IMR-90 (cell line): Measurements from ENCODE around the gene ZNF48. TPM values are rescaled to one million over a fixed set of nuclear protein-coding genes. Genes with fewer than 3 reads are reported as not detected.

ENCODE experiments used
- ATAC-seq: fragments of 200-7000 bp; cut with Tn5 transposase; 2 replicates; pipeline ENCODE4 v1.9.1; 2020; ENCODE audit warnings: low read depth, mild to moderate bottlenecking, moderate library complexity
- BruUV-seq: library from RNA; stranded (reverse); fragments of 400-500 nt; replicated peaks from 2 replicates; lab custom pipeline; 2021; lab: Mats Ljungman, UMichigan
- CTCF ChIA-PET: fragments of 300-600 bp; formaldehyde crosslinking; extraction: SDS; loops from one replicate; lab custom pipeline; 2021; ENCODE audit warnings: antibody characterized with exemption; lab: Yijun Ruan, JAX
- POLR2A ChIA-PET: fragments of 300-600 bp; sonication (Branson Sonifier 250); formaldehyde crosslinking; loops from one replicate; lab custom pipeline; 2022; ENCODE audit warnings: antibody characterized with exemption; ENCODE audit not compliant: unreplicated experiment; lab: Charles Lee
- DNase-seq: peaks from one replicate; pipeline ENCODE4 v3.0.0; 2013
- H2AFZ ChIP-seq: replicated peaks from 2 replicates; pipeline ENCODE3; 2013; ENCODE audit warnings: low read length, mild to moderate bottlenecking; ENCODE audit not compliant: poor library complexity
- H2AK5ac ChIP-seq: 2 replicates; pipeline ENCODE4 v1.6.1; 2013; ENCODE audit warnings: low read depth, low read length, inconsistent platforms
- H2AK9ac ChIP-seq: replicated peaks from 2 replicates; pipeline ENCODE3; 2013; ENCODE audit warnings: mild to moderate bottlenecking, low read depth, low read length, moderate library complexity; ENCODE audit not compliant: poor library complexity
- H2BK120ac ChIP-seq: 2 replicates; pipeline ENCODE4 v1.6.1; 2013; ENCODE audit warnings: low read depth, low read length, inconsistent platforms
- H2BK15ac ChIP-seq: 3 replicates; pipeline ENCODE4 v1.6.1; 2013; ENCODE audit warnings: low read depth, low read length, inconsistent platforms
- H2BK20ac ChIP-seq: 2 replicates; pipeline ENCODE4 v1.6.1; 2013; ENCODE audit warnings: low read depth, mild to moderate bottlenecking, inconsistent platforms, low read length, moderate library complexity
- H2BK5ac ChIP-seq: 2 replicates; pipeline ENCODE4 v1.6.1; 2013; ENCODE audit warnings: mild to moderate bottlenecking, low read depth, low read length, inconsistent platforms; ENCODE audit not compliant: poor library complexity, severe bottlenecking
- H3K14ac ChIP-seq: replicated peaks from 2 replicates; pipeline ENCODE4 v1.6.1; 2013; ENCODE audit warnings: low read depth, low read length, inconsistent platforms
- H3K18ac ChIP-seq: 2 replicates; pipeline ENCODE4 v1.6.1; 2013; ENCODE audit warnings: low read depth, low read length, control low read depth
- H3K23ac ChIP-seq: 2 replicates; pipeline ENCODE4 v1.6.1; 2013; ENCODE audit warnings: low read depth, low read length, inconsistent platforms
- H3K27ac ChIP-seq: 2 replicates; pipeline ENCODE4 v1.5.1; 2013; ENCODE audit warnings: mild to moderate bottlenecking, control low read depth, low read length; ENCODE audit not compliant: insufficient read depth
- H3K27me3 ChIP-seq: 2 replicates; pipeline ENCODE4 v1.6.1; 2013; ENCODE audit warnings: low read length; ENCODE audit not compliant: control insufficient read depth, insufficient read depth
- H3K36me3 ChIP-seq: 2 replicates; pipeline ENCODE4 v1.6.1; 2013; ENCODE audit warnings: low read length, mixed read lengths; ENCODE audit not compliant: control insufficient read depth, insufficient read depth
- H3K4ac ChIP-seq: 2 replicates; pipeline ENCODE4 v1.6.1; 2013; ENCODE audit warnings: low read depth, low read length, inconsistent platforms
- H3K4me1 ChIP-seq: 2 replicates; pipeline ENCODE4 v1.6.1; 2013; ENCODE audit warnings: low read length, mixed read lengths; ENCODE audit not compliant: control insufficient read depth, insufficient read depth
- H3K4me2 ChIP-seq: 2 replicates; pipeline ENCODE4 v1.6.1; 2013; ENCODE audit warnings: low read depth, mild to moderate bottlenecking, control low read depth, low read length, moderate library complexity
- H3K4me3 ChIP-seq: 2 replicates; pipeline ENCODE4 v1.5.1; 2013; ENCODE audit warnings: low read depth, mild to moderate bottlenecking, control low read depth, low read length, moderate library complexity; ENCODE audit not compliant: insufficient read depth
- H3K56ac ChIP-seq: 2 replicates; pipeline ENCODE4 v1.6.1; 2013; ENCODE audit warnings: low read length, inconsistent platforms; ENCODE audit not compliant: insufficient read depth; ENCODE audit errors: extremely low read depth
- H3K79me1 ChIP-seq, 2 experiments: 2 replicates each; pipeline ENCODE4 v1.6.1; 2013; ENCODE audit warnings: low read length in 2 of 2, inconsistent platforms in 1 of 2, low read depth in 1 of 2
- H3K9ac ChIP-seq: 2 replicates; pipeline ENCODE4 v1.6.1; 2013; ENCODE audit warnings: low read depth, low read length, control low read depth
- H3K9me1 ChIP-seq: 2 replicates; pipeline ENCODE4 v1.6.1; 2013; ENCODE audit warnings: low read length, inconsistent platforms; ENCODE audit not compliant: insufficient read depth
- H3K9me3 ChIP-seq: 2 replicates; pipeline ENCODE4 v1.6.1; 2013; ENCODE audit warnings: low read length; ENCODE audit not compliant: control insufficient read depth, insufficient read depth
- H4K20me1 ChIP-seq: 2 replicates; pipeline ENCODE4 v1.6.1; 2013; ENCODE audit warnings: low read length, inconsistent platforms; ENCODE audit not compliant: insufficient read depth
- H4K5ac ChIP-seq: 2 replicates; pipeline ENCODE4 v1.6.1; 2013; ENCODE audit warnings: mild to moderate bottlenecking, low read depth, low read length, control low read depth
- H4K8ac ChIP-seq, 2 experiments: 2 replicates each; pipeline ENCODE4 v1.6.1; 2013; ENCODE audit warnings: low read depth in 2 of 2, low read length in 2 of 2, control low read depth in 1 of 2, inconsistent platforms in 1 of 2
- H4K91ac ChIP-seq: 2 replicates; pipeline ENCODE4 v1.6.1; 2013; ENCODE audit warnings: low read depth, low read length, inconsistent platforms; ENCODE audit not compliant: insufficient read depth
- BHLHE40 ChIP-seq: fragments of 150-350 bp; IDR thresholded peaks from 2 replicates; pipeline ENCODE4 v1.6.1; 2016; ENCODE audit warnings: mild to moderate bottlenecking, low read depth, low read length
- CEBPB ChIP-seq: IDR thresholded peaks from 2 replicates; pipeline ENCODE4 v1.6.1; 2012; ENCODE audit warnings: low read depth, low read length, improper control_type of control experiment
- CHD1 ChIP-seq: IDR thresholded peaks from 2 replicates; pipeline ENCODE4 v1.6.1; 2012; ENCODE audit warnings: low read depth, low read length, improper control_type of control experiment
- CTCF ChIP-seq: conservative IDR thresholded peaks from 2 replicates; pipeline ENCODE4 v1.5.1; 2012; ENCODE audit warnings: mild to moderate bottlenecking, low read depth, low read length, improper control_type of control experiment
- ELK1 ChIP-seq: fragments of 150-350 bp; IDR thresholded peaks from 2 replicates; pipeline ENCODE4 v1.6.1; 2016; ENCODE audit warnings: low read depth, mild to moderate bottlenecking, low read length, moderate library complexity, borderline replicate concordance
- FOS ChIP-seq: fragments of 150-350 bp; IDR thresholded peaks from 2 replicates; pipeline ENCODE4 v1.6.1; 2016; ENCODE audit warnings: low read depth, low read length
- MAFK ChIP-seq: IDR thresholded peaks from 2 replicates; pipeline ENCODE4 v1.6.1; 2012; ENCODE audit warnings: low read depth, low read length, improper control_type of control experiment
- MAZ ChIP-seq: IDR thresholded peaks from 2 replicates; pipeline ENCODE4 v1.6.1; 2012; ENCODE audit warnings: low read depth, mild to moderate bottlenecking, low read length, improper control_type of control experiment, moderate library complexity, borderline replicate concordance
- MXI1 ChIP-seq: IDR thresholded peaks from 2 replicates; pipeline ENCODE4 v1.6.1; 2012; ENCODE audit warnings: low read depth, mild to moderate bottlenecking, low read length, moderate library complexity, borderline replicate concordance
- POLR2A ChIP-seq: IDR thresholded peaks from 2 replicates; pipeline ENCODE4 v1.6.1; 2012; ENCODE audit warnings: mild to moderate bottlenecking, low read depth, low read length
- RAD21 ChIP-seq: IDR thresholded peaks from 2 replicates; pipeline ENCODE4 v1.6.1; 2012; ENCODE audit warnings: low read length, improper control_type of control experiment
- RCOR1 ChIP-seq: IDR thresholded peaks from 2 replicates; pipeline ENCODE4 v1.6.1; 2012; ENCODE audit warnings: mild to moderate bottlenecking, low read length, improper control_type of control experiment; ENCODE audit not compliant: insufficient replicate concordance
- SMC3 ChIP-seq: fragments of 150-350 bp; IDR thresholded peaks from 2 replicates; pipeline ENCODE4 v1.6.1; 2016; ENCODE audit warnings: low read depth, mild to moderate bottlenecking, antibody characterized with exemption, low read length, moderate library complexity
- WGBS, 2 experiments: methylation state at CpG; one replicate each; pipeline versions ENCODE4 v1.1.5 to v1.1.7; 2013; ENCODE audit warnings: missing lambda C conversion rate in 2 of 2; ENCODE audit not compliant: insufficient read length in 1 of 2; ENCODE audit errors: extremely low coverage in 2 of 2; 5-methylcytosine and 5-hydroxymethylcytosine counted together
- dilution Hi-C: fragments of 300-500 bp; cut with HindIII; formaldehyde crosslinking; loops from one replicate; pipeline ENCODE4 v1.14.3; 2018; ENCODE audit warnings: low sequenced_read_pairs; ENCODE audit not compliant: unreplicated experiment
- in situ Hi-C: fragments of 300-500 bp; cut with MboI; formaldehyde crosslinking; loops from 3 replicates; pipeline ENCODE4 v1.14.3; 2019; ENCODE audit warnings: low sequenced_read_pairs, inconsistent platforms, mixed read lengths
- intact Hi-C: fragments of 100-400 bp; cut with micrococcal nuclease; formaldehyde crosslinking; loops from 2 replicates; pipeline ENCODE4 v1.10.0; 2022
- polyA plus RNA-seq, 3 experiments: library from polyadenylated mRNA; depleted of rRNA; stranded (reverse); fragments of >200 nt; gene quantifications; 2 replicates each; pipeline ENCODE4 v1.2.3, GENCODE V29; 2012; ENCODE audit warnings: low replicate concordance in 1 of 3
- total RNA-seq: library from RNA; depleted of rRNA; stranded (reverse); fragments of >200 nt; gene quantifications from 2 replicates; pipeline ENCODE4 v1.2.3, GENCODE V29; 2012
- TF ChIP-seq, protein P1 (sequence below): fragments of 150-350 bp; IDR thresholded peaks from 2 replicates; pipeline ENCODE4 v1.6.1; 2017; ENCODE audit warnings: mild to moderate bottlenecking, antibody characterized with exemption, low read length, low read depth

ZNF48 gene
- total and polyA plus RNA-seq, 2 of the 4 experiments (the other 2 are of a cell fraction) = 5.8 to 6.6 TPM

- no peak overlapping the region for H3K23ac ChIP-seq
- H3K4ac ChIP-seq = no peak overlapping the region
- H2BK15ac ChIP-seq = no peak overlapping the region
- H3K4me2 ChIP-seq = no peak overlapping the region
- TF ChIP-seq RAD21 (no peak), CHD1 (no peak), CTCF (no peak), MXI1 (no peak), BHLHE40 (no peak), ELK1 (no peak), RCOR1 (no peak), MAZ (no peak), MAFK (no peak), CEBPB (no peak), SMC3 (no peak), FOS (no peak), POLR2A (no peak)
- TF ChIP-seq, protein P1, sequence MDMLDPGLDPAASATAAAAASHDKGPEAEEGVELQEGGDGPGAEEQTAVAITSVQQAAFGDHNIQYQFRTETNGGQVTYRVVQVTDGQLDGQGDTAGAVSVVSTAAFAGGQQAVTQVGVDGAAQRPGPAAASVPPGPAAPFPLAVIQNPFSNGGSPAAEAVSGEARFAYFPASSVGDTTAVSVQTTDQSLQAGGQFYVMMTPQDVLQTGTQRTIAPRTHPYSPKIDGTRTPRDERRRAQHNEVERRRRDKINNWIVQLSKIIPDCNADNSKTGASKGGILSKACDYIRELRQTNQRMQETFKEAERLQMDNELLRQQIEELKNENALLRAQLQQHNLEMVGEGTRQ = no peak
- no peak overlapping the region for H4K91ac ChIP-seq
- H3K14ac ChIP-seq = no peak overlapping the region
- DNase-seq (no peak), ATAC-seq (no peak)
- no peak overlapping the region for H2AK5ac ChIP-seq
- H2AK9ac ChIP-seq = no peak overlapping the region
- CTCF ChIA-PET = no interaction called here
- intact Hi-C loops = no loop called here
- H4K8ac ChIP-seq = no peak overlapping the region
- no TSS peak for BruUV-seq
- no peaks in the 10 kb centered on the region for H3K9me3 ChIP-seq
- no peak overlapping the region for H2BK5ac ChIP-seq
- no peaks in the 10 kb centered on the region for H3K27me3 ChIP-seq
- H3K36me3 ChIP-seq = no peaks in the 10 kb centered on the region
- H3K56ac ChIP-seq = no peak overlapping the region
- no peak overlapping the region for H4K5ac ChIP-seq
- peaks cover 5% of the 10 kb centered on the region for H3K4me1 ChIP-seq
- no peak overlapping the region for H2BK20ac ChIP-seq
- in situ Hi-C loops = no loop called here
- no peak overlapping the region for H3K9ac ChIP-seq
- POLR2A ChIA-PET = no interaction called here
- peaks cover 19% of the 10 kb centered on the region for H3K9me1 ChIP-seq
- dilution Hi-C loops = no loop called here
- H3K79me1 ChIP-seq = peaks cover 0 to 36% of the 10 kb centered on the region in 2 experiments; a peak in 3 of 4 replicates
- no peak overlapping the region for H2AFZ ChIP-seq
- no peak overlapping the region for H3K4me3 ChIP-seq
- no peak overlapping the region for H2BK120ac ChIP-seq
- 84% methylated on average over 3 of the region's 5 CpGs; no CpG with 5 or more reads in 1 of the 2 experiments for WGBS, 2 experiments
- H3K18ac ChIP-seq = no peak overlapping the region
- peaks cover 18% of the 10 kb centered on the region for H4K20me1 ChIP-seq
- no peak overlapping the region for H3K27ac ChIP-seq
Measured at GRCh38 chr16:30372725-30373124, 22.5 kb upstream of the ZNF48 start.
